Measurements from ENCODE around the gene KCNJ15.
"Not testable (repeated sequence)": the region's sequence is repeated elsewhere in the genome, so short reads cannot be mapped to it uniquely, and the experiment has no call there.

KCNJ15 gene

GRCh38 chr21:38244885-38245869 is 11.6 kb upstream of the KCNJ15 start:
- TF ChIP-seq, protein P1, sequence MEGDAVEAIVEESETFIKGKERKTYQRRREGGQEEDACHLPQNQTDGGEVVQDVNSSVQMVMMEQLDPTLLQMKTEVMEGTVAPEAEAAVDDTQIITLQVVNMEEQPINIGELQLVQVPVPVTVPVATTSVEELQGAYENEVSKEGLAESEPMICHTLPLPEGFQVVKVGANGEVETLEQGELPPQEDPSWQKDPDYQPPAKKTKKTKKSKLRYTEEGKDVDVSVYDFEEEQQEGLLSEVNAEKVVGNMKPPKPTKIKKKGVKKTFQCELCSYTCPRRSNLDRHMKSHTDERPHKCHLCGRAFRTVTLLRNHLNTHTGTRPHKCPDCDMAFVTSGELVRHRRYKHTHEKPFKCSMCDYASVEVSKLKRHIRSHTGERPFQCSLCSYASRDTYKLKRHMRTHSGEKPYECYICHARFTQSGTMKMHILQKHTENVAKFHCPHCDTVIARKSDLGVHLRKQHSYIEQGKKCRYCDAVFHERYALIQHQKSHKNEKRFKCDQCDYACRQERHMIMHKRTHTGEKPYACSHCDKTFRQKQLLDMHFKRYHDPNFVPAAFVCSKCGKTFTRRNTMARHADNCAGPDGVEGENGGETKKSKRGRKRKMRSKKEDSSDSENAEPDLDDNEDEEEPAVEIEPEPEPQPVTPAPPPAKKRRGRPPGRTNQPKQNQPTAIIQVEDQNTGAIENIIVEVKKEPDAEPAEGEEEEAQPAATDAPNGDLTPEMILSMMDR (IDR thresholded peaks at IDR 0.05; ENCODE audit: low read depth, low read length), result no peak
- TF ChIP-seq MYC (IDR thresholded peaks at IDR 0.05; ENCODE audit: low read depth, low read length), result no peak
- TF ChIP-seq, protein P2, sequence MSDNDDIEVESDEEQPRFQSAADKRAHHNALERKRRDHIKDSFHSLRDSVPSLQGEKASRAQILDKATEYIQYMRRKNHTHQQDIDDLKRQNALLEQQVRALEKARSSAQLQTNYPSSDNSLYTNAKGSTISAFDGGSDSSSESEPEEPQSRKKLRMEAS (IDR thresholded peaks at IDR 0.05; ENCODE audit: low read depth, low read length), result no peak
- TF ChIP-seq POLR2A (IDR thresholded peaks at IDR 0.05; ENCODE audit: extremely low read depth, insufficient read length), result no peak
- peak; percentile 61 for DNase-seq (ENCODE audit: low read depth)
- H3K4me3 ChIP-seq (ENCODE audit: low read depth, low read length), result no peak overlapping the region

GRCh38 chr21:38246511-38246910 is 10.3 kb upstream of the KCNJ15 start:
- no peak for DNase-seq (ENCODE audit: low read depth)
- H3K4me3 ChIP-seq (ENCODE audit: low read depth, low read length), result no peak overlapping the region
- TF ChIP-seq, protein P1 (IDR thresholded peaks at IDR 0.05; ENCODE audit: low read depth, low read length), result no peak
- TF ChIP-seq, protein P2 (IDR thresholded peaks at IDR 0.05; ENCODE audit: low read depth, low read length), result no peak
- TF ChIP-seq POLR2A (IDR thresholded peaks at IDR 0.05; ENCODE audit: extremely low read depth, insufficient read length), result no peak

DNA sequence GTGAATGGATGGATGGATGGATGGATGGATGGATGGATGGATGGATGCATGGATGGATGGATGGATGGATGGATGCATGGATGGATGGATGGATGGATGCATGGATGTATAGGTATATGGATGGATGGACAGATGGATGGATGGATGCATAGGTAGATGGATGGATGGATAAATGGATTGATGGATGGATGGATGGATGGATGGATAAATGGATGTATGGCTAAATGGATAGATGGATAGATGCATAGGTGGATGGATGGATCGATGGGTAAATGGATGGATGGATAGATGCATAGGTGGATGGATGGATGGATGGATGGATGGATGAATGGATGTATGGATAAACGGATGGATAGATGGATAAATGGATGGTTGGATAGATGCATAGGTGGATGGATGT is 9.7 kb upstream of the KCNJ15 start:
- H3K4me3 ChIP-seq (ENCODE audit: low read depth, low read length); DNase-seq (ENCODE audit: low read depth): not testable (repeated sequence)

- TF ChIP-seq, protein P1 (IDR thresholded peaks at IDR 0.05; ENCODE audit: low read depth, low read length), result no peak
- TF ChIP-seq MYC (IDR thresholded peaks at IDR 0.05; ENCODE audit: low read depth, low read length) (no peak), POLR2A (IDR thresholded peaks at IDR 0.05; ENCODE audit: extremely low read depth, insufficient read length) (no peak)
- TF ChIP-seq, protein P2 (IDR thresholded peaks at IDR 0.05; ENCODE audit: low read depth, low read length), result no peak
- no peak overlapping the region for H3K4me3 ChIP-seq (ENCODE audit: low read depth, low read length)
- no peak for DNase-seq (ENCODE audit: low read depth)
Measured at GRCh38 chr21:38247738-38248510, 8.9 kb upstream of the KCNJ15 start.

DNA sequence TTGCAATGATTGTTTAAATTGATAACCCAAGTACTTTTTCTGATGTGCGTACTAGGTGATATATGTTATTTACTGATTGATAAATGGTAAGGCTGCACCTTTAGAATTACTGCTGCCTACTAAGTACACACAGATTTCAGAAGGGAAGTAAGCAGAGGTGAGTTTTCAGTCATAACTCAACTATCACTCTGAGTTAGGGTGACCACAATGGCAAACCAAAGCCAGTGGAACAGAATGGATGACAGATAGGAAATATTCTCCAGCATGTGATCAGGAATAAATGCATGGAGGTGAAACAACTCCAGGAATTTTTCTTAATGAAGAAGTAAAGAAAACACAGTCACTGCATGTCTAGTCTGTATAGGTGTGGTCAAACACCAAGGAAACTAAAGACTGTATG is 7.5 kb upstream of the KCNJ15 start:
- TF ChIP-seq, protein P2 (IDR thresholded peaks at IDR 0.05; ENCODE audit: low read depth, low read length), result no peak
- TF ChIP-seq MYC (IDR thresholded peaks at IDR 0.05; ENCODE audit: low read depth, low read length) (no peak), POLR2A (IDR thresholded peaks at IDR 0.05; ENCODE audit: extremely low read depth, insufficient read length) (no peak)
- TF ChIP-seq, protein P1 (IDR thresholded peaks at IDR 0.05; ENCODE audit: low read depth, low read length), result no peak
- no peak overlapping the region for H3K4me3 ChIP-seq (ENCODE audit: low read depth, low read length)
- no peak for DNase-seq (ENCODE audit: low read depth)

DNA sequence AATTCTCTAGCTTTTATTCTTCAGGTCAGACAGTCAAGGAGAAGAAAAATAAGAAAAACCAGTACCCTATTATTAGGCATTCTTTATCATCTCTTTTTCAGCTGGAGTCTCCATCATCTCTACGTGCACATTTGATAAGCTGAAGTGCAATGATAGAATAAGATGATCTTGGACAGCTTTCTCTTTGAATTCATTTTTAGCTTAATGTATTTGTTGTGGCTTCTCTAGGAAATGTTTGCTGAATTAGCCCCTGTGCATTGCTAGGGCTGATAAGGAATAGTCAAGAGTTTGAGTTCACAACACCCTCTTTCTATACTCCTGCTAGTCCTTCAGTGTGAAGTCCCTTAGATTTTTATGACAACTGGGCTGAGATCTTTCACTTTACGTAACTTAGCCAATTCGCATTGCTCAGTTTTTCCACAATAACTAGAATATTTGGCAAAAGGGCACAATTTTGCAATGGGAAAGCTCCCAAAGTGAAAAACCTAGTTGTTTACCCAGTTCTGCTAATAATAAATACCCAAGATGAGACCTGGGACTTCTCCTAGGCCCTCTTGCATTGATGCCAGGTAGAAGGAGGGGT is 7.0 kb upstream of the KCNJ15 start:
- TF ChIP-seq, protein P2 (IDR thresholded peaks at IDR 0.05; ENCODE audit: low read depth, low read length), result no peak
- TF ChIP-seq POLR2A (IDR thresholded peaks at IDR 0.05; ENCODE audit: extremely low read depth, insufficient read length), result no peak
- TF ChIP-seq MYC (IDR thresholded peaks at IDR 0.05; ENCODE audit: low read depth, low read length), result no peak
- TF ChIP-seq, protein P1 (IDR thresholded peaks at IDR 0.05; ENCODE audit: low read depth, low read length), result no peak
- no peak for DNase-seq (ENCODE audit: low read depth)
- H3K4me3 ChIP-seq (ENCODE audit: low read depth, low read length), result no peak overlapping the region

Data from NB4 (cell line).